ENCODE results near the gene TAF1B.

The TAF1B gene

GRCh38 chr2:9970200-9971044 is 127.1 kb downstream of the TAF1B start:
- H3K9ac ChIP-seq (ENCODE audit: low read depth, low read length), result no peak overlapping the region
- H3K27me3 ChIP-seq (ENCODE audit: control insufficient read depth, insufficient read depth, low read length), result no peaks in the 10 kb centered on the region
- no peaks in the 10 kb centered on the region for H3K4me1 ChIP-seq (ENCODE audit: control insufficient read depth, insufficient read depth, low read length)
- H3K36me3 ChIP-seq (ENCODE audit: control insufficient read depth, insufficient read depth, low read length), result no peaks in the 10 kb centered on the region
- no peak overlapping the region for H3K4me3 ChIP-seq (ENCODE audit: low read depth, low read length)
- no peak overlapping the region for H3K27ac ChIP-seq (ENCODE audit: low read depth, low read length)
- H3K9me3 ChIP-seq (ENCODE audit: control insufficient read depth, insufficient read depth, low read length), result no peaks in the 10 kb centered on the region

DNA sequence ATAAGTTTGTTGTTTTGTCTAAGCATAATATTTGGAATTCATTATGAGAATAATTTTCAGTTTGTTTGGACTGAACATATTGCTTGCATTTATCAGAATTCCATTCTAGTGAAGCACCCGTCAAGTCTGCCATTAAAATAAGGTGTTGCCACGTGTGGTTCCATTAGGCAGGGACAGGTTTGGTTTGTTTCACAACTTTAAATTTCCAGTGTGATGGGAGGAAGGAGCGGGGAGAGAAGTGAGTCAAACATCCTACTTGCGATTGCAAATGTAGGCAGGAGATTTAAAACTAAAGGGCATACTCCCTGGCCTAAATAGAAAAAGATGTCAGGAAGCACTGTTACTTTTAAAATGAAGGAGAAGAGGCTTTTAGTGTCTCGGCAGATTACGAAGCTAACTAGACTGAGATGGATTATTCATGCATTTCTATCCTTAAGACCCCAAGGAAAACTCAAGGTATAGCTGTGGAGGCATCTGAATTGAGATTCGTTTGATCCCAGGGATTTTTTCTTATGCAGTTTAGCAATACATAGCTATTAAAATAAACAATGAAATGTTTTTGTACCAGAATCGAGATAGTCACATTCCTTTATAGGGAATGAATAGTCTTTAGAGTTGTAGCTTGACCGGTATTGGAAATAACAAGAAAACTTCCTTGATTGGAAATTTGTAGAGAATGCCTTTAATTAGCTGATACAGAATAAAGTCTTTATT is 128.0 kb downstream of the TAF1B start:
- Histone ChIP-seq H3K36me3 (ENCODE audit: control insufficient read depth, insufficient read depth, low read length) (no peaks in the 10 kb centered on the region), H3K9me3 (ENCODE audit: control insufficient read depth, insufficient read depth, low read length) (no peaks in the 10 kb centered on the region), H3K9ac (ENCODE audit: low read depth, low read length) (no peak overlapping the region), H3K27me3 (ENCODE audit: control insufficient read depth, insufficient read depth, low read length) (no peaks in the 10 kb centered on the region), H3K4me3 (ENCODE audit: low read depth, low read length) (no peak overlapping the region), H3K4me1 (ENCODE audit: control insufficient read depth, insufficient read depth, low read length) (no peaks in the 10 kb centered on the region), H3K27ac (ENCODE audit: low read depth, low read length) (no peak overlapping the region)

DNA sequence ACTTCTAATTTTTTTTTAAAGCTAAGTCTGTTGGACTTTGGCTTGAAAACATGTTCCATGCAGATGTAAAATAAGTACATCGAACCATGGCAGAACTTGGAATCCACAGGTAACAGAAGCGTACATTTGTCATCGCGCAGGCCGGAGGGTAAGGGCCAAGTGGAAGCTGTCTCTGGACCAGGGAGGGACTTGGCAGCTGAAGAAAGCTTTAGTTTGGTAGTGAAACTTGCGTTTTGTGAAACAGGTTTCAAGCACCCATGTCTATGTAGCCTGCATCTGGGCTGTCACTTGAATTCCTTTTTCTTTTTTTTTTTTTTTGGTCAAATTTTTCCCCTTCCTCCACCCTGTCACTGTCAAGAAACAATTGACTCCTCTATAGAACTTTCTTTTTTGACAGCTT is 128.6 kb downstream of the TAF1B start:
- Histone ChIP-seq H3K36me3 (ENCODE audit: control insufficient read depth, insufficient read depth, low read length) (no peaks in the 10 kb centered on the region), H3K4me1 (ENCODE audit: control insufficient read depth, insufficient read depth, low read length) (no peaks in the 10 kb centered on the region), H3K9me3 (ENCODE audit: control insufficient read depth, insufficient read depth, low read length) (no peaks in the 10 kb centered on the region), H3K4me3 (ENCODE audit: low read depth, low read length) (no peak overlapping the region), H3K9ac (ENCODE audit: low read depth, low read length) (no peak overlapping the region), H3K27me3 (ENCODE audit: control insufficient read depth, insufficient read depth, low read length) (no peaks in the 10 kb centered on the region), H3K27ac (ENCODE audit: low read depth, low read length) (no peak overlapping the region)

- H3K27ac ChIP-seq (ENCODE audit: low read depth, low read length), result no peak overlapping the region
- H3K4me3 ChIP-seq (ENCODE audit: low read depth, low read length), result no peak overlapping the region
- H3K27me3 ChIP-seq (ENCODE audit: control insufficient read depth, insufficient read depth, low read length), result no peaks in the 10 kb centered on the region
- no peaks in the 10 kb centered on the region for H3K36me3 ChIP-seq (ENCODE audit: control insufficient read depth, insufficient read depth, low read length)
- H3K4me1 ChIP-seq (ENCODE audit: control insufficient read depth, insufficient read depth, low read length), result no peaks in the 10 kb centered on the region
- no peak overlapping the region for H3K9ac ChIP-seq (ENCODE audit: low read depth, low read length)
- no peaks in the 10 kb centered on the region for H3K9me3 ChIP-seq (ENCODE audit: control insufficient read depth, insufficient read depth, low read length)
Observed at GRCh38 chr2:9972621-9973479, 129.6 kb downstream of the TAF1B start.

DNA sequence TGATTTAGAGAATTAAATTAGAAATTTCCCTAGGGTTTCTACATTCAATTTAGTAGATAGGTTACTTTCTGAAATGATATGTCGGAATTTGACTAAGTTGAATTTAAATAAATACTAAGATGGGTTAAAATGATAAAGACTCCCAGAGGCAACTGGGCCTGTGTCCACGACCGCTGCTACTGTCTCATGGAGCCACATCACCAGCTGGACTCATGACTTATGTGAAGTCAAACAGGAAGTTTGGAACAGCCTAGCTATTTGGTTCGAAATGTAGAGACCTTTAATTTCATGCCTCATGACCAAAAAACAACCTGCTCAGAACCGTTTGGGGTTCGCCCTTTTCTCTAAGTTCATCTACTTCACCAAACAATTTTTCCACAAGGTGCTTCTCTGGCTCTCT is 130.4 kb downstream of the TAF1B start:
- H3K27me3 ChIP-seq (ENCODE audit: control insufficient read depth, insufficient read depth, low read length), result no peaks in the 10 kb centered on the region
- H3K9me3 ChIP-seq (ENCODE audit: control insufficient read depth, insufficient read depth, low read length), result no peaks in the 10 kb centered on the region
- no peak overlapping the region for H3K4me3 ChIP-seq (ENCODE audit: low read depth, low read length)
- H3K27ac ChIP-seq (ENCODE audit: low read depth, low read length), result no peak overlapping the region
- H3K9ac ChIP-seq (ENCODE audit: low read depth, low read length), result no peak overlapping the region
- no peaks in the 10 kb centered on the region for H3K36me3 ChIP-seq (ENCODE audit: control insufficient read depth, insufficient read depth, low read length)
- H3K4me1 ChIP-seq (ENCODE audit: control insufficient read depth, insufficient read depth, low read length), result no peaks in the 10 kb centered on the region

DNA sequence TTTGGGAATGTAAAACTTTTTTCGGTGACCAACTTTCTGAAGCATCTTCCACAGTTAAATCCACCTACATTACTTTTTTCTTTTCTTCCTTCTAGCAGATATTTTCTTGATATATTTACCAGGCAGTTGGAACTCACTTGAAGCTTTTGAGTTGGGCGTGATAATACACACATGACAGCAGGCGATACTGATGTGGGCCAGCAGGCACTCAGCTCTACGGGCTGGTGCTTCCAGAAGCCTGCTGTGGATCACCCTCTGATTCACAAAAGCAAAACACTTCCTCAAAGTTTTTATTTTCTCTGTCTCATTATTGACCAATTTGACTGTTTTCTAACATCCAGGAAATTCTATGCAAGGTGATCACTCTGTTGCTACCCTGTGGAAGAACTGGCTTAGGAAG is 131.1 kb downstream of the TAF1B start:
- Histone ChIP-seq H3K9ac (ENCODE audit: low read depth, low read length) (no peak overlapping the region), H3K27ac (ENCODE audit: low read depth, low read length) (no peak overlapping the region), H3K4me1 (ENCODE audit: control insufficient read depth, insufficient read depth, low read length) (no peaks in the 10 kb centered on the region), H3K27me3 (ENCODE audit: control insufficient read depth, insufficient read depth, low read length) (no peaks in the 10 kb centered on the region), H3K9me3 (ENCODE audit: control insufficient read depth, insufficient read depth, low read length) (no peaks in the 10 kb centered on the region), H3K4me3 (ENCODE audit: low read depth, low read length) (no peak overlapping the region), H3K36me3 (ENCODE audit: control insufficient read depth, insufficient read depth, low read length) (no peaks in the 10 kb centered on the region)

DNA sequence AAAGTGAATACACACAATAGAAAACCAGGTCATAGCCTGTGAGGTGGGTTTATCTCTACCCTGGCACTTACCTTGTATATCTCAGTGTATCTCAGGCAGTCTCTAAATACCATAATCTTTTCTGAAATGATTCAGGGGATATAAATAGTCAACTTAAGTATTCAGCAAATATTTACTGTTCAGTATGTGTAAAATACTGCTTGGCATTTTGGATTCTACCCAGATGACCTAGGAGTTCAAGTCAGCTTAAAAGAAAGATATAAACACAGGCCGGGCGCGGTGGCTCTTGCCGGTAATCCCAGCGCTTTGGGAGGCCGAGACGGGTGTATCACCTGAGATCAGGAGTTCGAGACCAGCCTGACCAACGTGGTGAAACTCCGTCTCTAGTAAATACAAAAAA is 132.1 kb downstream of the TAF1B start:
- Histone ChIP-seq H3K4me1 (ENCODE audit: control insufficient read depth, insufficient read depth, low read length) (no peaks in the 10 kb centered on the region), H3K9ac (ENCODE audit: low read depth, low read length) (no peak overlapping the region), H3K9me3 (ENCODE audit: control insufficient read depth, insufficient read depth, low read length) (no peaks in the 10 kb centered on the region), H3K4me3 (ENCODE audit: low read depth, low read length) (no peak overlapping the region), H3K27me3 (ENCODE audit: control insufficient read depth, insufficient read depth, low read length) (no peaks in the 10 kb centered on the region), H3K36me3 (ENCODE audit: control insufficient read depth, insufficient read depth, low read length) (no peaks in the 10 kb centered on the region), H3K27ac (ENCODE audit: low read depth, low read length) (no peak overlapping the region)

DNA sequence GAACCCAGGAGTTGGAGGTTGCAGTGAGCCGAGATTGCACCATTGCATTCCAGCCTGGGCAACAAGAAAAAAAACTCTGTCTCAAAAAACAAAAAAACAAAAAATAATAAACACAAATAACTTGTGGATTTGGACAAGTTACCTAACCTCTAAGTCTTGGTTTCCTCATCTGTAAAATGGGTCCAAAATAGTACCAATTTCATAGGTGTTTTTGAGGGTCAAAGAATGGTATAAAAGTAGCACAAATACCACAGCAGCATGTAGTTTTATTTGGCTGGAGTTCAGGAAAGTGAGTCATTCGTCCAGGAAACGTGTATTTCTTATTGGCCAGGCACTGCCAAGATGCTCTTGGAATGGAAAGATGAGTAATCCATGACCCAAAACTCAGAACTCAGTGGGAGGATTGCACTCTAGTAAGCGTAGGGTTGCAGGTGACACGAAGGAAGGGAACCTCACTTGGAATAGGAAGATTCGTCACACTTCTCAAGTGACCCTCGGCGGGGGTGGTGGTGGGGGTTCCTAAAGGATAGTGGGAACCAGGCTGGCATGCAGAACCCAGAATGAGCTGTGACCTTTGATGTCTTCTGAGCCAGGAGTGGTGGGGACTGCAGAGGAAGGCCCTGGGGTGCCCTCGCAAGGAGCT is 132.7 kb downstream of the TAF1B start:
- H3K36me3 ChIP-seq (ENCODE audit: control insufficient read depth, insufficient read depth, low read length), result no peaks in the 10 kb centered on the region
- H3K4me1 ChIP-seq (ENCODE audit: control insufficient read depth, insufficient read depth, low read length), result no peaks in the 10 kb centered on the region
- H3K4me3 ChIP-seq (ENCODE audit: low read depth, low read length), result no peak overlapping the region
- H3K27ac ChIP-seq (ENCODE audit: low read depth, low read length), result no peak overlapping the region
- no peaks in the 10 kb centered on the region for H3K9me3 ChIP-seq (ENCODE audit: control insufficient read depth, insufficient read depth, low read length)
- H3K27me3 ChIP-seq (ENCODE audit: control insufficient read depth, insufficient read depth, low read length), result no peaks in the 10 kb centered on the region
- no peak overlapping the region for H3K9ac ChIP-seq (ENCODE audit: low read depth, low read length)

DNA sequence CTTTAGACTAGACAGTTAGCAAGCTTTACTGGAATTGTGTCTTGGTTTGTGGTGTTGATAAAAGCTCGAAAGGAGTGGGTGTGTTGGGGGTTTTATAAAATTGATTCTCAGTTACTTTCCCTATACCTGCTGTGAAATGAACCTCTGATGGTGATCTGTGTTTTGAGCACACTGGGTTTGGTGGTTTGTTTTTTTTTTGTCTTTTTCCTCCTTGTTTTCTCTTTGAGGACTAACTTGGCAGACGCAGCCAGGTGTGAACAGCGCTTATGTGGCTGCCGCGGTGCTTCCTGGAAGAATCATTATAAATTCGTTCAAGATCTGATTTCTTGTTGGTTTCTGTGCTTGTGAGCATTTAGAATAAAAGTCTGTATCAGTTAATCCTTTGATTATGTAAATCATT is 136.7 kb downstream of the TAF1B start:
- H3K36me3 ChIP-seq (ENCODE audit: control insufficient read depth, insufficient read depth, low read length), result no peaks in the 10 kb centered on the region
- H3K9ac ChIP-seq (ENCODE audit: low read depth, low read length), result no peak overlapping the region

DNA sequence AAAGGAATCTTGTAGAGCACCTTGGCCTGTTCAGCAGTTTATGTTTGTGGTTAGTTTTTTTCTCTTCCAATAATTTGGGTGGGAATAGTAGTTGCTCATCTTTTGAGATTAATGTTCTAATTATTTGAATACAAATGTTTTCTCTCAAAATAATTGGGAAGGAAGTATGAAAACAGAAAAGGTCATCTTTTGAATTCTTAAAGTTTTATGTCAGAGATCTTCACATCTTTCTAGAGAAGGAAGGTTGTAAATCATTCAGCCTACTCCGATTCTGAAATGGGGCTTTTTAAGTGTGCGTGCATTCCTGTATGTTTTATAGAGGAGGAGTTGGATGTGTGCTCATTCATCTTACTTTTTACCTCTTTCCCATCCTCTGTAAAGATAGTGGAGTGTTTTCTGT is 137.2 kb downstream of the TAF1B start:
- Histone ChIP-seq H3K27me3 (ENCODE audit: control insufficient read depth, insufficient read depth, low read length) (no peaks in the 10 kb centered on the region), H3K9ac (ENCODE audit: low read depth, low read length) (no peak overlapping the region), H3K27ac (ENCODE audit: low read depth, low read length) (no peak overlapping the region), H3K36me3 (ENCODE audit: control insufficient read depth, insufficient read depth, low read length) (no peaks in the 10 kb centered on the region), H3K9me3 (ENCODE audit: control insufficient read depth, insufficient read depth, low read length) (no peaks in the 10 kb centered on the region), H3K4me1 (ENCODE audit: control insufficient read depth, insufficient read depth, low read length) (no peaks in the 10 kb centered on the region), H3K4me3 (ENCODE audit: low read depth, low read length) (no peak overlapping the region)

More for the DNA sequence above, 136.7 kb downstream of the TAF1B start:
- Histone ChIP-seq H3K27me3 (ENCODE audit: control insufficient read depth, insufficient read depth, low read length) (no peaks in the 10 kb centered on the region), H3K9me3 (ENCODE audit: control insufficient read depth, insufficient read depth, low read length) (no peaks in the 10 kb centered on the region), H3K4me1 (ENCODE audit: control insufficient read depth, insufficient read depth, low read length) (no peaks in the 10 kb centered on the region), H3K27ac (ENCODE audit: low read depth, low read length) (no peak overlapping the region), H3K4me3 (ENCODE audit: low read depth, low read length) (no peak overlapping the region)
